Gastrocnemius medialis (tissue), 4 donors: Measurements from ENCODE around the gene NTN1. TPM values are rescaled to one million over a fixed set of nuclear protein-coding genes. Genes with fewer than 3 reads are reported as not detected.

Experiments
- ATAC-seq, 2 donors: fragments of 150-250 bp; one replicate each; pipeline ENCODE4 v1.9.1; 2016
- DNase-seq, 2 donors: peaks; one replicate each; pipeline ENCODE4 v3.0.0-alpha.2; 2019
- H3K27ac ChIP-seq, 4 donors: fragments of 200-600 bp; sonication (generic); 1 replicate in 1 of 4; 2 replicates in 3 of 4; pipeline ENCODE4 v1.5.1; 2016 to 2018; ENCODE audit warnings: mild to moderate bottlenecking in 2 of 4, moderate library complexity in 1 of 4
- H3K27me3 ChIP-seq, 3 donors: fragments of 200-600 bp; sonication (generic) in 2 of 3; 1 replicate in 1 of 3; 2 replicates in 2 of 3; pipeline versions ENCODE4 v1.5.1 to v1.6.0; 2016 to 2019; ENCODE audit warnings: mild to moderate bottlenecking in 1 of 3, moderate library complexity in 1 of 3
- H3K36me3 ChIP-seq, 2 donors: fragments of 200-600 bp; sonication (generic) in 1 of 2; one replicate each; pipeline ENCODE4 v1.5.1; 2017 to 2018
- H3K4me1 ChIP-seq, 2 donors: fragments of 200-600 bp; sonication (generic) in 1 of 2; one replicate each; pipeline ENCODE4 v1.5.1; 2016 to 2017; ENCODE audit warnings: mild to moderate bottlenecking in 2 of 2
- H3K4me3 ChIP-seq, 4 donors: fragments of 200-600 bp; sonication (generic) in 3 of 4; 1 replicate in 1 of 4; 2 replicates in 3 of 4; pipeline ENCODE4 v1.5.1; 2016 to 2019; ENCODE audit warnings: mild to moderate bottlenecking in 2 of 4
- H3K9me3 ChIP-seq, 3 donors: fragments of 200-600 bp; sonication (generic) in 2 of 3; 1 replicate in 1 of 3; 2 replicates in 2 of 3; pipeline ENCODE4 v1.5.1; 2016 to 2019
- POLR2A ChIP-seq, 2 donors: fragments of 450-650 bp; IDR thresholded peaks; one replicate each; pipeline ENCODE4 v1.6.1; 2017; ENCODE audit warnings: antibody characterized with exemption in 2 of 2, mild to moderate bottlenecking in 2 of 2, moderate library complexity in 2 of 2
- in situ Hi-C, 4 donors: fragments of 200-750 bp; cut with MboI; loops; one replicate each; pipeline versions ENCODE4 v1.15.0 to v1.8.0; 2017; ENCODE audit warnings: low sequenced_read_pairs in 4 of 4
- intact Hi-C: fragments of 100-400 bp; cut with DNase I; formaldehyde crosslinking; loops from one replicate; pipeline ENCODE4 v1.15.1; 2023; ENCODE audit warnings: low total_unique reads
- total RNA-seq, 4 donors: library from RNA; depleted of rRNA; stranded (reverse); fragments of >200 nt; gene quantifications; one replicate each; pipeline versions ENCODE4 v1.1.0 to v1.2.3, GENCODE V29; 2016
- TF ChIP-seq, protein P1 (sequence below), 5 experiments: fragments of 450-650 bp in 3 of 5; fragments of 200-600 bp in 2 of 5; sonication (generic) in 2 of 5; IDR thresholded peaks in 4 of 5; conservative IDR thresholded peaks in 1 of 5; 1 replicate in 4 of 5; 2 replicates in 1 of 5; pipeline ENCODE4 v1.5.1; 2016 to 2019; ENCODE audit warnings: antibody characterized with exemption in 5 of 5, mild to moderate bottlenecking in 3 of 5, moderate library complexity in 3 of 5

NTN1 gene
- total RNA-seq, 4 donors from 2014 or later = 0.76 to 4.1 (median 1.2) TPM

DNA sequence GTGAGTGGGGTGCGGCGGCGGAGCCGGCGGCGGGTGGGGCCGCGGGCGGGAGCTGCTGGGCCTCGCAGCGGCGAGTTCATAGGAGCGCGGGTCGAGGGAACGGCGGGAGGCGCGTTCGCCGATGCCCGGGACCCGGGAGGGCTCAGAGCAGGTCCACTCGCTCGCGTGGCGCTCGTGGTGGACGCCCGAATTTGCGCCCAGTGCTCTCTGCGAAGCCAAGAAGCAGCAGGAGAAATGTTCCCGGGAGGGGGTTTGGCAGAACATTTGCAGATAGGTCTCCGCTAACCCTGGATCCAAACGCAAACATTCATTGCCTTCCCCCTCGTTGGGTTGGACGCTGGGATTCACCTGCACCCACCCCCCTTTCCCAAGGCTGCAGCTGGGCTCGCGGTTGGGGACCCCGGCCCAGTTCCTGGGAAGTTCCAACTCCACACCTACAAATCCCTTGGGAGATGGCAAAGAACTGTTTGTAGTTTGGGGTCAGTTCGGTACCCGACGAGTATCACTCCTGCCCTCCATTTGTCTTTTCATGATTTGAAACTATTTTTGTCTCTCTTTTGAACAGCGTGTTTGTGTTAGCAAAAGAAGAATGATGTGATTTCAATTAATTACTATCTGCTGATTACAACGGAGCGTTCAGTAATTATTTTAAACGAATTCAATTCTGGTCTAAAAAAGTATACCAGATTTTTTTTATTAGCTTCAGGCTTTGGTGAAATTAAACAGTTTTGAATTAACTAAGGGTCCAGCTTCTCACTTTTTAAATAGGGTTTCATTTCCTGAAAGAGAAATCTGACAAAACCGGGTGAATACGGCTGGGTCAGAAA is 2.3 kb downstream of the NTN1 start:
- in situ Hi-C loops = no loop called here
- no peak for TF ChIP-seq POLR2A (IDR thresholded peaks at IDR 0.05)
- TF ChIP-seq, protein P1, sequence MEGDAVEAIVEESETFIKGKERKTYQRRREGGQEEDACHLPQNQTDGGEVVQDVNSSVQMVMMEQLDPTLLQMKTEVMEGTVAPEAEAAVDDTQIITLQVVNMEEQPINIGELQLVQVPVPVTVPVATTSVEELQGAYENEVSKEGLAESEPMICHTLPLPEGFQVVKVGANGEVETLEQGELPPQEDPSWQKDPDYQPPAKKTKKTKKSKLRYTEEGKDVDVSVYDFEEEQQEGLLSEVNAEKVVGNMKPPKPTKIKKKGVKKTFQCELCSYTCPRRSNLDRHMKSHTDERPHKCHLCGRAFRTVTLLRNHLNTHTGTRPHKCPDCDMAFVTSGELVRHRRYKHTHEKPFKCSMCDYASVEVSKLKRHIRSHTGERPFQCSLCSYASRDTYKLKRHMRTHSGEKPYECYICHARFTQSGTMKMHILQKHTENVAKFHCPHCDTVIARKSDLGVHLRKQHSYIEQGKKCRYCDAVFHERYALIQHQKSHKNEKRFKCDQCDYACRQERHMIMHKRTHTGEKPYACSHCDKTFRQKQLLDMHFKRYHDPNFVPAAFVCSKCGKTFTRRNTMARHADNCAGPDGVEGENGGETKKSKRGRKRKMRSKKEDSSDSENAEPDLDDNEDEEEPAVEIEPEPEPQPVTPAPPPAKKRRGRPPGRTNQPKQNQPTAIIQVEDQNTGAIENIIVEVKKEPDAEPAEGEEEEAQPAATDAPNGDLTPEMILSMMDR (IDR thresholded peaks at IDR 0.05 in 4 of 5, conservative IDR thresholded peaks at IDR 0.05 in 1 of 5) = no peak

DNA sequence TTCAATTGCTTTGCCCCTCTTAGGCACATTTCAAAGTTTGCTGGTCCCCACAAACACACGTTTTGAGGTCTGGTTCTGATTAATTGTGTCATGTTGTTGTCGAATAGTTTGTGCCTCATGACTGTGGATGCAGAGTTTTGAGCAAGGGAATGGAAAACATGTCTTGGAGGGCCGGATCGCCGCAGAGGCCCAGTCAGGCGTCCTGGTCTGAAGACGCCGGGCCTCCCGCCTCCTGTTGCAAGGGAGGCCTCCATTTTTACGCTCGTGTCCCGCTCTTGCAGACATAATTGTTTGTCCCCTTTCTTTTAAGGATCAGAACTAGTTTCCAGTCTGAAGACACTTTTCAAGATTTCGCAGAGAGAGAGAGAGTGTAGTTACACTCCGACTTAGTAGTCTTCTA is 3.2 kb downstream of the NTN1 start:
- Histone ChIP-seq H3K27ac (no peak overlapping the region), H3K36me3 (no peaks in the 10 kb centered on the region), H3K4me3 (no peak overlapping the region), H3K4me1 (peaks cover 0 to 9% of the 10 kb centered on the region in 2 donors), H3K27me3 (peaks cover 18 to 26% (median 23%) of the 10 kb centered on the region in 3 donors), H3K9me3 (no peaks in the 10 kb centered on the region)
- in situ Hi-C loops = no loop called here
- TF ChIP-seq, protein P1 (IDR thresholded peaks at IDR 0.05 in 4 of 5, conservative IDR thresholded peaks at IDR 0.05 in 1 of 5) = no peak
- TF ChIP-seq POLR2A (IDR thresholded peaks at IDR 0.05) = no peak
- no peak for ATAC-seq
- intact Hi-C loops = no loop called here
- no peak for DNase-seq

More for the DNA sequence above, 2.3 kb downstream of the NTN1 start:
- Histone ChIP-seq H3K27me3 (peaks cover 18 to 26% (median 23%) of the 10 kb centered on the region in 3 donors), H3K4me1 (peaks cover 0 to 9% of the 10 kb centered on the region in 2 donors), H3K36me3 (no peaks in the 10 kb centered on the region), H3K27ac (no peak overlapping the region), H3K4me3 (peak overlapping the region in 3 of 4 donors; percentile 54 to 81 (median 66)), H3K9me3 (no peaks in the 10 kb centered on the region)
- no peak for DNase-seq
- ATAC-seq = no peak
- intact Hi-C loops = no loop called here

DNA sequence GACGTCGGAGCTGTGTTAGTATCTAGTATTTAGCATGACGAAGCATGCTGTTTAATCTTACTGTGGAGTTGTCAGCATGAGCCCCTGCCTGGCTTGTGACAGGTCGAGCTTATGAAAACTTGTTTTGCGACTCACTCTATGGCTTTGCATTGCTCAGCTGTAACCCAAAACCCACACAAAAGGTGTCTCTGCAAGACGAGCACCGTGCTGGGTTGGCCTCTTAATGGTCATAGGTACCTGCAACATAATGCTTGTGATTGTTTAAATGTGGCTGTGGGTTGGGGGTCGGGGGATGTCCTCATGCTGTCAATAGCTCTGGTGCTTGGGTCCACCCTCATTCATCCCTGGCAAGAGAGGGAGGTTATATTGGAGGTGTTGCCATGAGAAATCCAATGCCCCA is 5.4 kb downstream of the NTN1 start:
- Histone ChIP-seq H3K27ac (no peak overlapping the region), H3K36me3 (no peaks in the 10 kb centered on the region), H3K4me1 (peaks cover 0 to 8% of the 10 kb centered on the region in 2 donors), H3K9me3 (no peaks in the 10 kb centered on the region), H3K27me3 (peaks cover 18 to 25% (median 23%) of the 10 kb centered on the region in 3 donors), H3K4me3 (no peak overlapping the region)
- ATAC-seq = no peak
- intact Hi-C loops (no loop called here), in situ Hi-C loops (no loop called here)
- no peak for DNase-seq
- TF ChIP-seq POLR2A (IDR thresholded peaks at IDR 0.05) = no peak
- TF ChIP-seq, protein P1 (IDR thresholded peaks at IDR 0.05 in 4 of 5, conservative IDR thresholded peaks at IDR 0.05 in 1 of 5) = no peak

DNA sequence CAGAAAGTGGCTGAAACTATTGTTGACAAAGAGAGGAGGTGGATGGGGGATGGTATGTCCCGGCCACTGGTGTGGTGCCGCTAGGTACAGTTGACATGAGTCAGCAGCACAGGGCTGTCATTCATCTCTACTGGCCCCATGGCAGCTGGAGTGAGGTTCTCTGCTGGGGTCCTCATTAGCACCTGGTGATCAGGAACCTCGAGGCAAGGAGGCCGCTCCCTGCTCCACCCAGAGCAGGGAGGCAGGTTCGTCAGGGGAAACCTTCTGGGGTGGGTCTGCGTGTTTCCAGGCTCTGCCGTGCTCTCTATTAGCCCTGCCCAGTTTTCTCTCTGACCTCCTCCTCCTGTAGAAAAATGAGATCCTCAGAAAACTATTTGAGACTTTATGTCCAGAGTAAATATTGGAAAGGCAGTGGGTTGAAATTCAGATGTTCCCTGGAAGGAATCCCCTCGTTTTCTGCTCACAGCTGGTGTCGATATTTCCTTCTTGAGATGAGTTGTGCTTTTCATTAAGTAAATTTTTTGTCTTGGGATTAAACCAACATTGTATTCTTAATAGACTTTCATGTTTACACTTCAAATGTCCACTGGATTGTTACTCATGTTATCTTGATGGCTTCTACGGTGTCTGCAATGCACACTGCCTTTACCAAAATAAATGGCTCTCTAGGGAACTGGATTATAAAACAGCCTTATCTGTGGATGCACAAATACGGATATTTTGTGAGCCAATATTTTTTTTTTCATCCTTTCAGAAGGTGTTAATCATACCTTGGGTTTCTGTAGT is 7.1 kb downstream of the NTN1 start:
- Histone ChIP-seq H3K27ac (no peak overlapping the region), H3K9me3 (no peaks in the 10 kb centered on the region), H3K36me3 (no peaks in the 10 kb centered on the region), H3K27me3 (peaks cover 11 to 14% (median 14%) of the 10 kb centered on the region in 3 donors), H3K4me3 (no peak overlapping the region), H3K4me1 (no peaks in the 10 kb centered on the region)
- in situ Hi-C loops = no loop called here
- TF ChIP-seq, protein P1 (IDR thresholded peaks at IDR 0.05 in 4 of 5, conservative IDR thresholded peaks at IDR 0.05 in 1 of 5) = no peak
- TF ChIP-seq POLR2A (IDR thresholded peaks at IDR 0.05) = no peak
- DNase-seq (no peak), ATAC-seq (no peak)
- intact Hi-C loops = no loop called here
